Adrenal gland (tissue), 19 donors: ENCODE data around the gene FAM221B. TPM values are rescaled to one million over a fixed set of nuclear protein-coding genes. Genes with fewer than 3 reads are reported as not detected.
A peak's percentile ranks its signal among the peaks of the same experiment; 100 is the strongest.

Source experiments
- DNase-seq, 7 donors: peaks; one replicate each; pipeline ENCODE4 v3.0.0-alpha.2; 2019 to 2020
- H3K27ac ChIP-seq, 5 donors: fragments of 200-600 bp; sonication (generic) in 4 of 5; 1 replicate in 3 of 5; 2 replicates in 2 of 5; pipeline versions ENCODE4 v1.5.1 to v1.8.0; 2016 to 2020; ENCODE audit warnings: mild to moderate bottlenecking in 1 of 5
- H3K27me3 ChIP-seq: fragments of 200-600 bp; 2 replicates; pipeline ENCODE4 v1.8.0; 2021
- H3K36me3 ChIP-seq, 2 donors: fragments of 200-600 bp; replicated peaks in 1 of 2; 1 replicate in 1 of 2; 2 replicates in 1 of 2; pipeline versions ENCODE4 v1.5.1 to v1.8.0; 2018 to 2022
- H3K4me1 ChIP-seq, 2 donors: fragments of 200-600 bp; replicated peaks in 1 of 2; 1 replicate in 1 of 2; 2 replicates in 1 of 2; pipeline versions ENCODE4 v1.5.1 to v1.8.0; 2018 to 2021
- H3K4me3 ChIP-seq, 4 donors: fragments of 200-600 bp; sonication (generic) in 3 of 4; one replicate each; pipeline ENCODE4 v1.5.1; 2016 to 2018
- H3K9me3 ChIP-seq, 3 donors: fragments of 200-600 bp; sonication (generic) in 1 of 3; replicated peaks in 1 of 3; 1 replicate in 2 of 3; 2 replicates in 1 of 3; pipeline versions ENCODE4 v1.5.1 to v1.8.0; 2016 to 2021
- POLR2A ChIP-seq, 2 donors: fragments of 450-650 bp; IDR thresholded peaks; one replicate each; pipeline ENCODE4 v1.6.1; 2017; ENCODE audit warnings: antibody characterized with exemption in 2 of 2, mild to moderate bottlenecking in 2 of 2, moderate library complexity in 1 of 2
- WGBS, 4 donors: extraction: QIAGEN DNeasy Blood & Tissue Kit in 2 of 4; methylation state at CpG; one replicate each; pipeline versions ENCODE4 v1.1.5 to v1.1.7; 2013 to 2017; 5-methylcytosine and 5-hydroxymethylcytosine counted together
- intact Hi-C, 2 donors: fragments of 100-400 bp; cut with DNase I; formaldehyde crosslinking; loops; one replicate each; pipeline versions ENCODE4 v1.14.1 to v1.15.0; 2022 to 2023
- long read RNA-seq, 10 donors: library from polyadenylated mRNA in 3 of 10; unstranded in 2 of 10; stranded (forward) in 1 of 10; transcript quantifications; one replicate each; pipeline ENCODE4 v2.0.0 and lab custom pipeline, GENCODE V29; 2021 to 2026
- polyA plus RNA-seq, 3 donors: library from polyadenylated mRNA; stranded (reverse); fragments of 200-250 nt in 2 of 3; fragments of 350-450 nt in 1 of 3; fragmentation: Illumina TruSeq in 1 of 3; extraction: RNeasy Lipid Tissue Mini Kit (QIAGEN cat#74804) in 1 of 3; gene quantifications; one replicate each; pipeline ENCODE4 v1.2.3, GENCODE V29; 2013 to 2014
- total RNA-seq, 9 donors: library from RNA; depleted of rRNA in 4 of 9; stranded (reverse); fragments of >200 nt in 4 of 9; fragments of 120-200 nt in 1 of 9; fragmentation: NEBNext Ultra II Directional in 1 of 9; extraction: Animal tissue kit (Norgen Biotek cat#: 25700) in 1 of 9; gene quantifications; one replicate each; pipeline versions ENCODE4 v1.1.0 to v1.2.4, GENCODE V29; 2013 to 2023
- TF ChIP-seq, protein P1 (sequence below), 6 experiments: fragments of 450-650 bp in 4 of 6; fragments of 200-600 bp in 2 of 6; sonication (generic) in 1 of 6; IDR thresholded peaks; 1 replicate in 5 of 6; 2 replicates in 1 of 6; pipeline versions ENCODE4 v1.5.1 to v1.8.0; 2016 to 2021; ENCODE audit warnings: antibody characterized with exemption in 6 of 6, mild to moderate bottlenecking in 2 of 6, moderate library complexity in 1 of 6
- donor health status: healthy with polysubstance abuse.
- donor health status: Bipolar disorder and iron deficiency.
- donor health status: DM: yes; HTN: yes; CAD: no.
- donor health status: DM: no; HTN: no; CAD: no.
- donor health status: DM: no; HTN: no; CAD: no.
- donor health status: DM: yes; HTN: yes; CAD: no.

Gene FAM221B
- total RNA-seq (under 1 TPM in 1 of 9 donors, not detected in 8; 0.22 TPM), polyA plus RNA-seq (under 1 TPM in 2 of 3 donors, not detected in 1; 0.07 to 0.16 TPM)
- long read RNA-seq, donor 1, result 0 reads
- long read RNA-seq, donor 2, result 0 reads
- long read RNA-seq, donor 3, result 0 reads
- long read RNA-seq, donor 4, result 0 reads
- long read RNA-seq, donor 5, result 0 reads
- long read RNA-seq, donor 6, result 0 reads
- long read RNA-seq, donor 7, partial matches to known transcripts, result 6 of 6 reads
- long read RNA-seq, donor 7, other reads (novel, unspliced or antisense), result 0 of 6 reads
- long read RNA-seq, donor 8, result 0 reads
- long read RNA-seq, donor 9, partial matches to known transcripts, result 7 of 7 reads
- long read RNA-seq, donor 9, other reads (novel, unspliced or antisense), result 0 of 7 reads
- long read RNA-seq, donor 10, result 0 reads

- DNase-seq, result peak in 2 of 7 donors; percentile 46 to 76
- Histone ChIP-seq H3K36me3 (no peaks in the 10 kb centered on the region), H3K27me3 (no peaks in the 10 kb centered on the region), H3K4me3 (peak within 1 kb of the TSS; percentile 39 to 98 (median 50)), H3K9me3 (no peaks in the 10 kb centered on the region), H3K27ac (peak within 1 kb of the TSS; percentile 48 to 99 (median 93)), H3K4me1 (peaks cover 25 to 33% of the 10 kb centered on the region in 2 donors)
- intact Hi-C loops, result loop anchor here (5.0 kb wide), 2 partner anchors 36 to 49 kb away; partner anchors contain the start of gene NPR2 (in 1 of the 2)
- TF ChIP-seq, protein P1, sequence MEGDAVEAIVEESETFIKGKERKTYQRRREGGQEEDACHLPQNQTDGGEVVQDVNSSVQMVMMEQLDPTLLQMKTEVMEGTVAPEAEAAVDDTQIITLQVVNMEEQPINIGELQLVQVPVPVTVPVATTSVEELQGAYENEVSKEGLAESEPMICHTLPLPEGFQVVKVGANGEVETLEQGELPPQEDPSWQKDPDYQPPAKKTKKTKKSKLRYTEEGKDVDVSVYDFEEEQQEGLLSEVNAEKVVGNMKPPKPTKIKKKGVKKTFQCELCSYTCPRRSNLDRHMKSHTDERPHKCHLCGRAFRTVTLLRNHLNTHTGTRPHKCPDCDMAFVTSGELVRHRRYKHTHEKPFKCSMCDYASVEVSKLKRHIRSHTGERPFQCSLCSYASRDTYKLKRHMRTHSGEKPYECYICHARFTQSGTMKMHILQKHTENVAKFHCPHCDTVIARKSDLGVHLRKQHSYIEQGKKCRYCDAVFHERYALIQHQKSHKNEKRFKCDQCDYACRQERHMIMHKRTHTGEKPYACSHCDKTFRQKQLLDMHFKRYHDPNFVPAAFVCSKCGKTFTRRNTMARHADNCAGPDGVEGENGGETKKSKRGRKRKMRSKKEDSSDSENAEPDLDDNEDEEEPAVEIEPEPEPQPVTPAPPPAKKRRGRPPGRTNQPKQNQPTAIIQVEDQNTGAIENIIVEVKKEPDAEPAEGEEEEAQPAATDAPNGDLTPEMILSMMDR (IDR thresholded peaks at IDR 0.05), result no peak
- TF ChIP-seq POLR2A (IDR thresholded peaks at IDR 0.05), result no peak
- WGBS, 4 donors, result 0 to 3% (median 2%) methylated on average over 17 to 21 of the region's 21 CpGs
Measured at GRCh38 chr9:35828716-35829083, at the start of gene FAM221B. FAM221B (minus strand) TSS chr9:35828732; CDS start chr9:35826161, 2,571 bp downstream.

DNA sequence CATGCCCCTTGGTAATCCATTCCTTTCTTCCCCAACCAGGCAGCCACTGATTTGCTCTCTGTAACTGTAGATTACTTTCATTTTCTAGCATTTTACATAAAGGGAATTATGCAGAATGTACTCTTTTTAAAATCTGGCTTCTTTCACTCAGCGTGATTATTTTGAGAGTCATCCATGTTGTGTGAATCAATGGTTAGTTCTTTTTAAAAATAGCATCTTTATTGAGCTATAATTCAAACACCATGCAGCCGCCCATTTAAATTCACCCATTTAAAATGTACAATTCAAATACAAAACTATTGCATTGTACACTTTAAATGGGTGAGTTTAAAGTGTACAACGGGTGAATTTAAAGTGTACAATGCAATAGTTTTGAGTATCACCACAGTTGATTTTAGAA, 44.0 kb upstream of the FAM221B start:
- TF ChIP-seq, protein P1 (IDR thresholded peaks at IDR 0.05), result no peak
- TF ChIP-seq POLR2A (IDR thresholded peaks at IDR 0.05), result no peak

GRCh38 chr9:35871545-35871944, 43.0 kb upstream of the FAM221B start:
- WGBS, 4 donors, result 34 to 66% (median 58%) methylated on average over 3 of the region's 3 CpGs
- TF ChIP-seq, protein P1 (IDR thresholded peaks at IDR 0.05), result no peak
- no peak for TF ChIP-seq POLR2A (IDR thresholded peaks at IDR 0.05)
- intact Hi-C loops, result no loop called here

More for the DNA sequence above, 44.0 kb upstream of the FAM221B start:
- Histone ChIP-seq H3K4me3 (no peak overlapping the region), H3K27ac (no peak overlapping the region), H3K36me3 (no peaks in the 10 kb centered on the region), H3K27me3 (peaks cover 4% of the 10 kb centered on the region), H3K9me3 (peaks cover 0 to 6% (median 0%) of the 10 kb centered on the region in 3 donors), H3K4me1 (no peaks in the 10 kb centered on the region)
- intact Hi-C loops, result no loop called here
- 69 to 80% (median 74%) methylated on average over 3 of the region's 3 CpGs for WGBS, 4 donors
- no peak for DNase-seq

DNA sequence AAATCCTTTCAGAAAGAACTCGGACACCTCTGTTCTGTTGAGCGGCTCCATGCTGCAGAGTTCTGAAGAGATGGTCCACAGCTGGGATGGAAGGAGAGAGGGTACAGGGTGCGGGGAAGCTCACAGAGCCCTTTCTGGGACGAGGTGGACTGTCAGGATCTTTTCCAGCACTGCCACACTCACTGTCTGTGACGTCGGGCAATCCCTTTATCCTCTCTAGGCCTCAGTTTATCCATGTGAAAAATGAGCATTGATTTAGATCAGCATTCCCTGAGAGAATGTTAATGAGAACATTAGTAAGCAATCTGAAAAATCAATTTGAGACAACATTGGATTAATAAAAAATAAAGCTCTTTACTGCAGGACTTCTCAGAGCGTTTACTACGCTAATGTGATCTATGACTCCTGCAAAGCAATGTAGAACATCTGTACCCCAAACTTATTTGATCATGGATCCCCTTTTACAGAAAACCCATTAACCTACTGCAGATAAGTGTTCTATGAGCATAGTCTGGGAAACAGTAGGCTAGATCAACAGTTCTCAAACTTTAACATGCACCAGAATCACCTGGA, 41.9 kb upstream of the FAM221B start, which contains the start of gene OR13J1:
OR13J1 (minus strand) TSS at position 51 of the 573 bp plus-strand sequence; CDS start at position 51, 0 bp downstream.
- no peak for DNase-seq
- peaks cover 6% of the 10 kb centered on the region for H3K27me3 ChIP-seq
- no peaks in the 10 kb centered on the region for H3K36me3 ChIP-seq
- no peaks in the 10 kb centered on the region for H3K9me3 ChIP-seq
- no peak within 1 kb of the TSS for H3K4me3 ChIP-seq
- TF ChIP-seq, protein P1 (IDR thresholded peaks at IDR 0.05), result no peak
- TF ChIP-seq POLR2A (IDR thresholded peaks at IDR 0.05), result no peak
- 80 to 89% (median 89%) methylated on average over 8 of the region's 8 CpGs for WGBS, 4 donors
- intact Hi-C loops, result no loop called here
- no peaks in the 10 kb centered on the region for H3K4me1 ChIP-seq
- no peak within 1 kb of the TSS for H3K27ac ChIP-seq

More at GRCh38 chr9:35871545-35871944, 43.0 kb upstream of the FAM221B start:
- Histone ChIP-seq H3K4me3 (no peak overlapping the region), H3K27me3 (peaks cover 4% of the 10 kb centered on the region), H3K36me3 (no peaks in the 10 kb centered on the region), H3K27ac (no peak overlapping the region), H3K9me3 (no peaks in the 10 kb centered on the region), H3K4me1 (no peaks in the 10 kb centered on the region)
- DNase-seq, result peak in 2 of 7 donors; percentile 41 to 47
